K562 (cell line): ENCODE measurements around the gene HSPH1. TPM values are rescaled to one million over a fixed set of nuclear protein-coding genes. Genes with fewer than 3 reads are reported as not detected.

Source experiments
- ATAC-seq: fragments of 200-7000 bp; cut with Tn5 transposase; 3 replicates; pipeline ENCODE4 v1.9.1; 2020; ENCODE audit warnings: moderate library complexity
- BruUV-seq: library from RNA; stranded (reverse); fragments of 400-500 nt; replicated peaks from 2 replicates; lab custom pipeline; 2021; lab: Mats Ljungman, UMichigan
- CTCF ChIA-PET: fragments of 300-600 bp; formaldehyde crosslinking; extraction: SDS; loops from one replicate; lab custom pipeline; 2021; ENCODE audit warnings: low intra/inter-chr PET ratio; lab: Yijun Ruan, JAX
- POLR2A ChIA-PET: fragments of 300-600, 350-650 bp; sonication (Branson Sonifier 250); formaldehyde crosslinking; extraction: SDS; loops from one replicate; lab custom pipeline; 2021; ENCODE audit warnings: antibody characterized with exemption, inconsistent platforms; lab: Yijun Ruan, JAX
- DNase-seq, 4 experiments: peaks; one replicate each; pipeline versions ENCODE4 v3.0.0 to v3.0.0-alpha.2; 2011 to 2018; ENCODE audit warnings: low spot score in 3 of 4, mixed read lengths in 3 of 4; ENCODE audit errors: extremely low read depth in 1 of 4
- FAIRE-seq: peaks from 2 replicates; lab custom pipeline; 2011; peaks lifted over from hg19 to GRCh38; lab: Jason Lieb, UNC
- H2AFZ ChIP-seq: 2 replicates; pipeline ENCODE4 v1.6.0; 2011; ENCODE audit warnings: low read depth, low read length, control low read depth, inconsistent platforms
- H3K27ac ChIP-seq: fragments of 200-600 bp; 3 replicates; pipeline ENCODE4 v1.8.0; 2011; ENCODE audit warnings: low read depth, mild to moderate bottlenecking, control low read depth, inconsistent platforms, low read length, moderate library complexity, mixed read lengths; ENCODE audit errors: extremely low read depth
- H3K27me3 ChIP-seq, 2 experiments: fragments of 300-600 bp in 1 of 2; 2 replicates in 1 of 2; 3 replicates in 1 of 2; pipeline versions ENCODE4 v1.6.0 to v1.8.0; 2011; ENCODE audit warnings: inconsistent platforms in 2 of 2, low read length in 2 of 2, mild to moderate bottlenecking in 1 of 2, mixed read lengths in 1 of 2, moderate library complexity in 1 of 2; ENCODE audit not compliant: control insufficient read depth in 2 of 2, insufficient read depth in 2 of 2
- H3K36me3 ChIP-seq: fragments of 300-600 bp; 3 replicates; pipeline ENCODE4 v1.8.0; 2011; ENCODE audit warnings: mild to moderate bottlenecking, low read length, inconsistent platforms; ENCODE audit not compliant: control insufficient read depth, insufficient read depth
- H3K4me1 ChIP-seq, 2 experiments: fragments of 200-600 bp in 1 of 2; replicated peaks in 1 of 2; 2 replicates in 1 of 2; 3 replicates in 1 of 2; pipeline versions ENCODE4 v1.5.1 to v1.8.0; 2011; ENCODE audit warnings: inconsistent platforms in 2 of 2, low read length in 2 of 2, mild to moderate bottlenecking in 1 of 2, mixed read lengths in 1 of 2, moderate library complexity in 1 of 2; ENCODE audit not compliant: control insufficient read depth in 2 of 2, insufficient read depth in 2 of 2
- H3K4me2 ChIP-seq: 2 replicates; pipeline ENCODE4 v1.6.1; 2011; ENCODE audit warnings: low read length, control low read depth, inconsistent platforms, mixed read lengths; ENCODE audit not compliant: insufficient read depth
- H3K4me3 ChIP-seq: fragments of 200-600 bp; sonication (generic), shearing (Covaris generic); 2 replicates; pipeline ENCODE4 v1.5.1; 2016; ENCODE audit warnings: control low read depth, inconsistent platforms
- H3K79me2 ChIP-seq: fragments of 200-600 bp; 3 replicates; pipeline ENCODE4 v1.8.0; 2011; ENCODE audit warnings: low read length, inconsistent platforms; ENCODE audit not compliant: control insufficient read depth, insufficient read depth
- H3K9ac ChIP-seq, 2 experiments: 2 replicates each; pipeline versions ENCODE4 v1.6.0 to v1.6.1; 2011; ENCODE audit warnings: low read depth in 2 of 2, low read length in 2 of 2, control low read depth in 1 of 2, inconsistent platforms in 1 of 2, mild to moderate bottlenecking in 1 of 2, mixed read lengths in 1 of 2; ENCODE audit not compliant: insufficient read depth in 1 of 2
- H3K9me1 ChIP-seq: one replicate; pipeline ENCODE4 v1.6.0; 2011; ENCODE audit warnings: inconsistent platforms, mild to moderate bottlenecking, low read length, moderate library complexity; ENCODE audit not compliant: control insufficient read depth, insufficient read depth
- H3K9me3 ChIP-seq: replicated peaks from 2 replicates; pipeline ENCODE4 v1.5.1; 2011; ENCODE audit warnings: low read depth, low read length, inconsistent platforms; ENCODE audit not compliant: control insufficient read depth, insufficient read depth
- H4K20me1 ChIP-seq: replicated peaks from 2 replicates; pipeline ENCODE4 v1.6.1; 2011; ENCODE audit warnings: low read length, inconsistent platforms, mixed read lengths; ENCODE audit not compliant: control insufficient read depth, insufficient read depth
- CREB1 ChIP-seq, 2 experiments: sonication (generic) in 1 of 2; formaldehyde crosslinking in 1 of 2; IDR thresholded peaks; 2 replicates each; pipeline versions ENCODE4 v1.6.1 to v1.8.0; 2012 to 2022; ENCODE audit warnings: inconsistent platforms in 1 of 2, mild to moderate bottlenecking in 1 of 2, missing genetic modification reagents in 1 of 2, moderate library complexity in 1 of 2
- TBL1XR1 ChIP-seq, 2 experiments: IDR thresholded peaks; 2 replicates each; pipeline ENCODE4 v1.6.1; 2012; ENCODE audit warnings: improper control_type of control experiment in 2 of 2, low read length in 2 of 2, mild to moderate bottlenecking in 1 of 2
- TSC22D4 ChIP-seq: fragments of 450-650 bp; IDR thresholded peaks from 2 replicates; pipeline ENCODE4 v1.6.1; 2016; ENCODE audit warnings: missing genetic modification characterization, missing biosample characterization, control low read depth
- XRCC3 ChIP-seq: fragments of 450-650 bp; IDR thresholded peaks from 2 replicates; pipeline ENCODE4 v1.6.1; 2017; ENCODE audit warnings: mild to moderate bottlenecking, moderate library complexity
- YBX1 ChIP-seq: fragments of 450-650 bp; IDR thresholded peaks from 2 replicates; pipeline ENCODE4 v1.7.1; 2016; ENCODE audit warnings: mild to moderate bottlenecking
- ZNF695 ChIP-seq: fragments of 450-650 bp; formaldehyde crosslinking; IDR thresholded peaks from 2 replicates; pipeline ENCODE4 v1.4.0; 2020; ENCODE audit warnings: mild to moderate bottlenecking, moderate library complexity
- WGBS: fragments of 100-300 bp; shearing (Covaris generic); methylation state at CpG from one replicate; pipeline ENCODE4 v1.1.6; 2016; ENCODE audit warnings: low coverage, mixed read lengths; ENCODE audit not compliant: insufficient coverage; ENCODE audit errors: missing lambda C conversion rate; 5-methylcytosine and 5-hydroxymethylcytosine counted together
- in situ Hi-C: fragments of 300-500 bp; cut with MboI; formaldehyde crosslinking; loops from 4 replicates; pipeline ENCODE4 v1.15.0; 2018; ENCODE audit warnings: inconsistent platforms, mixed read lengths
- intact Hi-C: fragments of 100-400 bp; cut with micrococcal nuclease; formaldehyde crosslinking; loops from 2 replicates; pipeline ENCODE4 v1.14.2; 2022
- polyA plus RNA-seq, 8 experiments: library from polyadenylated mRNA; depleted of rRNA in 4 of 8; stranded (reverse) in 5 of 8; unstranded in 3 of 8; fragments of >200 nt; fragmentation: Nextera tagmentation in 2 of 8; fragmentation: Illumina TruSeq in 1 of 8; extraction: Ambion mirVana in 2 of 8; extraction: Trizol in 1 of 8; gene quantifications; 2 replicates each; pipeline versions ENCODE4 v1.2.1 to v1.2.3, GENCODE V29; 2011 to 2014; ENCODE audit warnings: inconsistent platforms in 1 of 8, missing spikeins in 1 of 8
- total RNA-seq, 7 experiments: library from RNA; depleted of rRNA in 6 of 7; stranded (reverse); fragments of >200 nt in 6 of 7; fragmentation: Illumina TruSeq in 2 of 7; extraction: Trizol in 2 of 7; gene quantifications; 2 replicates each; pipeline versions ENCODE4 v1.2.1 to v1.2.3, GENCODE V29; 2011 to 2021; ENCODE audit warnings: low replicate concordance in 1 of 7
- TF ChIP-seq, protein P1 (sequence below), 3 experiments: IDR thresholded peaks in 2 of 3; conservative IDR thresholded peaks in 1 of 3; 2 replicates each; pipeline ENCODE4 v1.5.1; 2011 to 2012; ENCODE audit warnings: low read length in 3 of 3, mild to moderate bottlenecking in 3 of 3, control low read depth in 2 of 3, improper control_type of control experiment in 1 of 3, inconsistent platforms in 1 of 3, low read depth in 1 of 3, mixed read lengths in 1 of 3, moderate library complexity in 1 of 3; ENCODE audit not compliant: insufficient read depth in 2 of 3

The HSPH1 gene
- total and polyA plus RNA-seq, 9 of the 15 experiments (the other 6 are each of a cell fraction or from before 2014, with no cell fraction given): 34.6 to 104 (median 64.7) TPM

- H3K4me1 ChIP-seq: no peaks in the 10 kb centered on the region
- H3K27me3 ChIP-seq: no peaks in the 10 kb centered on the region
- TF ChIP-seq CREB1 (IDR thresholded peaks at IDR 0.05) (no peak), CREB1 (CRISPR knock-in tag; IDR thresholded peaks at IDR 0.05) (no peak), XRCC3 (no peak), ZNF695 (no peak), YBX1 (no peak), TBL1XR1 (IDR thresholded peaks at IDR 0.05; ENCODE audit: low read length in 2 of 2) (no peak), TSC22D4 (no peak)
- TF ChIP-seq, protein P1, sequence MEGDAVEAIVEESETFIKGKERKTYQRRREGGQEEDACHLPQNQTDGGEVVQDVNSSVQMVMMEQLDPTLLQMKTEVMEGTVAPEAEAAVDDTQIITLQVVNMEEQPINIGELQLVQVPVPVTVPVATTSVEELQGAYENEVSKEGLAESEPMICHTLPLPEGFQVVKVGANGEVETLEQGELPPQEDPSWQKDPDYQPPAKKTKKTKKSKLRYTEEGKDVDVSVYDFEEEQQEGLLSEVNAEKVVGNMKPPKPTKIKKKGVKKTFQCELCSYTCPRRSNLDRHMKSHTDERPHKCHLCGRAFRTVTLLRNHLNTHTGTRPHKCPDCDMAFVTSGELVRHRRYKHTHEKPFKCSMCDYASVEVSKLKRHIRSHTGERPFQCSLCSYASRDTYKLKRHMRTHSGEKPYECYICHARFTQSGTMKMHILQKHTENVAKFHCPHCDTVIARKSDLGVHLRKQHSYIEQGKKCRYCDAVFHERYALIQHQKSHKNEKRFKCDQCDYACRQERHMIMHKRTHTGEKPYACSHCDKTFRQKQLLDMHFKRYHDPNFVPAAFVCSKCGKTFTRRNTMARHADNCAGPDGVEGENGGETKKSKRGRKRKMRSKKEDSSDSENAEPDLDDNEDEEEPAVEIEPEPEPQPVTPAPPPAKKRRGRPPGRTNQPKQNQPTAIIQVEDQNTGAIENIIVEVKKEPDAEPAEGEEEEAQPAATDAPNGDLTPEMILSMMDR (IDR thresholded peaks at IDR 0.05 in 2 of 3, conservative IDR thresholded peaks at IDR 0.05 in 1 of 3; ENCODE audit: insufficient read depth in 2 of 3, low read depth in 1 of 3, low read length in 3 of 3): peak; percentile 10 to 28 (median 11); a peak in 3 of 6 replicates
- no peak overlapping the region for H3K4me3 ChIP-seq
- in situ Hi-C loops: no loop called here
- no TSS peak for BruUV-seq
- no peak for DNase-seq
- H3K36me3 ChIP-seq: no peaks in the 10 kb centered on the region
- CTCF ChIA-PET: interaction anchor here (1.1 kb wide), 1 partner anchor 568 kb away, joined by 3 read pairs; no protein-coding TSS in a partner anchor
- 4% methylated on average over 2 of the region's 3 CpGs for WGBS
- no peak overlapping the region for H3K27ac ChIP-seq
- no peaks in the 10 kb centered on the region for H3K79me2 ChIP-seq
- no peaks in the 10 kb centered on the region for H3K9me3 ChIP-seq
- H2AFZ ChIP-seq: no peak overlapping the region
- no peaks in the 10 kb centered on the region for H3K9me1 ChIP-seq
- no peak overlapping the region for H3K4me2 ChIP-seq
- intact Hi-C loops: no loop called here
- no peaks in the 10 kb centered on the region for H4K20me1 ChIP-seq
- peak; percentile 59 for ATAC-seq
- no peak overlapping the region for H3K9ac ChIP-seq
- POLR2A ChIA-PET: interaction anchor here (0.6 to 1.2 kb wide), 2 partner anchors 12 to 14 kb away, joined by 3 read pairs; partner anchors contain the start of gene HSPH1
- no peak for FAIRE-seq
Observed at GRCh38 chr13:31174018-31174417, 12.3 kb upstream of the HSPH1 start.
